ENCODE measurements around the gene UBE2Q1. TPM values are rescaled to one million over a fixed set of nuclear protein-coding genes. Genes with fewer than 3 reads are reported as not detected.

UBE2Q1 gene
- total RNA-seq, 1 experiment from 2014 or later: 32.6 TPM

DNA sequence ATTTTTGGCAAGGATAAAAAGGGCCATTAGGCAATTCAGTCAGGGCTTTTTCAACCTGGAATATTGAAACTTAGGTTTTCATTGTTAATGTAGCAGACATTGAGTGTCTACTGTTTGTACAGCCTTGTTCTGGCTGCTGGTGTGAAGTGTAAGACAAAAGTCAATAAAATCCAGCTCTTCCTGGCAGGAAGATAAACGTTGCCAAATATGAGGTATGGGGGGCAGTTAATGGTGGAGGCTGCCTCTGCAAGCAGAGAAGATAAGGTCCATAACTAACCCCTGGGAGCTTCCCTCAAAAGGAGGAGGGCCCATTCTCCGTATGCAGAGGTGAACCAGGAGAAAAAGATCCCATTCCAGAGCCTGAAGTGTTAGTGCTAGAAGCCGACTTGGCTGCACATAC, 36.8 kb downstream of the UBE2Q1 start:
- Histone ChIP-seq H3K9me3 (replicated peaks) (no peaks in the 10 kb centered on the region), H3K27me3 (0 out of 2 replicates have a peak, but pooled peaks cover 9% of the 10 kb centered on the region), H3K36me3 (no peaks in the 10 kb centered on the region), H3K27ac (no peak overlapping the region), H3K4me3 (no peak overlapping the region), H3K4me1 (no peaks in the 10 kb centered on the region)
- no peak for DNase-seq

DNA sequence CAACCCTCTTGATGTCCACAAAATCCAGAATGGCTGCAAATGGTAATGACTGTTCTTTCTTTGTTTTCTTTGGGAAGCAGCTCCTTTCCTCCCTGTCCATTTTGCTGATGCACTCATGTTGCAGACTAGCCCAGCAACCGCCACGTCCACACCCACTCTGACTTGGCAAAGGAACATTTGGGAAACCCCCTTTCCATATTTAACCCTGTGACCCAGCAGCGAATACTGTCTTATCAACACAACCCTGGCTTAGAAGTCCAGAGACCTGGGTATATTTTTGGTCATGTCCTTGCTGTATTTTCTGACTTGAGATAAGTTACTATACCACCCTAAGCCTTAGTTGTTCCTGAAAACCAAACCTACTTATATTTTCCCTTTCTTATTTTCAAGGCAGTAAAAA, 38.1 kb downstream of the UBE2Q1 start:
- Histone ChIP-seq H3K4me3 (no peak overlapping the region), H3K36me3 (no peaks in the 10 kb centered on the region), H3K4me1 (no peaks in the 10 kb centered on the region), H3K27me3 (0 out of 2 replicates have a peak, but pooled peaks cover 9% of the 10 kb centered on the region), H3K9me3 (replicated peaks) (no peaks in the 10 kb centered on the region), H3K27ac (no peak overlapping the region)
- no peak for DNase-seq

DNA sequence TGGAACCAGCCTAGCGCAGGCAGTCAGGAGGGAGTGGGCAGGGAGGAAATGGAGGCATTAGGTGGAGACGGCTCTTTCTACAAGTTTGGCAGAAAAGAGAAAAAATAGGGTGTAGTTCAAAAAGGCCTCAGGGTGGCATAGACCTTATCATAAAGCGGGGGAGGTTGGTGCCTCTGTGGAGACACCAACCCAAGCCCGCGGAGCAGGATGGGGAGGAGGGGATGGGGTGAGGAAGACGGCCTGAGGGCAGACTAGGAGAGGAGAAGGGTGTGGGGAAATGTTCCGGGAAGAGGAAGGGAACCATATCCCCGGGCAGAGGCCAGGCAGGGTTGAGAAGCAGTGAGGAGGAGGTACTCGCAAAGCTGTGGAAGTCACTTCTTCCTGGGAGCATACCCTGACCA, 38.9 kb downstream of the UBE2Q1 start:
- no peak for DNase-seq
- Histone ChIP-seq H3K9me3 (replicated peaks) (no peaks in the 10 kb centered on the region), H3K4me1 (no peaks in the 10 kb centered on the region), H3K36me3 (no peaks in the 10 kb centered on the region), H3K27ac (no peak overlapping the region), H3K27me3 (0 out of 2 replicates have a peak, but pooled peaks cover 9% of the 10 kb centered on the region), H3K4me3 (no peak overlapping the region)

DNA sequence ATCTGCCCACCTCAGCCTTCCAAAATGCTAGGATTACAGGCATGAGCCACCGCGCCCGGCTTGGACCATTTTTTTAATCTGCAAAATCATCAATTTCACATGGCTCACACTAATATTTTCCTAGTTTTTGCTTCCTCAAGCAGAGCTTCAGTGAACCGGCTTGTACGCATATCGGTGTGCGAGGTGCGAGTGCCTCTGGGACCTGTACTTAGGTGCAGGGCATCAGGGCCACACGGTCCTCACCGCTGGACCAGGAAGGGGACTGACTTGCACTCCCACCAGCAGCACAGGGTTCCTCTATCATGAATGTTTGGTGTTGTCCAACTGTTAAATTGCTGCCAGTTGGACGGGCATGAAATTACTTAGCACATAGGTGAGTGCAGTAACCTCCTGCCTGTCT, 40.8 kb downstream of the UBE2Q1 start:
- H3K27ac ChIP-seq: no peak overlapping the region
- 0 out of 2 replicates have a peak, but pooled peaks cover 9% of the 10 kb centered on the region for H3K27me3 ChIP-seq
- H3K9me3 ChIP-seq (replicated peaks): no peaks in the 10 kb centered on the region
- peaks cover 5% of the 10 kb centered on the region; the same call in 1 of the 2 replicates for H3K4me1 ChIP-seq
- DNase-seq: no peak
- H3K36me3 ChIP-seq: no peaks in the 10 kb centered on the region
- H3K4me3 ChIP-seq: no peak overlapping the region

DNA sequence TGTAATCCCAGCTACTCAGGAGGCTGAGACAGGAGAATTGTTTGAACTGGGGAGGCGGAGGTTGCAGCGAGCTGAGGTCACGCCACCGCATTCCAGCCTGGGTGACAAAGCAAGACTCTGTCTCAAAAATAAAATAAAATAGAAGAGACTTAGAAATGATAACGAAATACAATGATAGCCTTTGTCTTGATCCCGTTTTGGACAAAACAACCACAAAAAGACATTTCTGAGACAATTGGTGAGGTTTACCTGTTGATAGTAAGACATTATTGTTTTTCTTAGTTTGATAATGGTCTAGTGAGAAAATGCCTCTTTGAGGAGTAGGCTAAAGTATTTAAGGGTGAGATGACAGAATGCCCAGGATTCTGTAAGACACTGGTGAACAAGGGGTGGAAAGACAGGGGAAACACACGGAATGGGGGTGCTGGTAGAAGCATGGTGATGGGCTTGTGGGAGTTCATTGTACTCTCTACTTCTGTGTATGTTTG, 44.4 kb downstream of the UBE2Q1 start:
- Histone ChIP-seq H3K4me1 (peaks cover 5% of the 10 kb centered on the region; the same call in 1 of the 2 replicates), H3K27ac (peak overlapping the region; percentile 7; the same call in 1 of the 2 replicates), H3K4me3 (no peak overlapping the region), H3K9me3 (replicated peaks) (no peaks in the 10 kb centered on the region), H3K36me3 (no peaks in the 10 kb centered on the region), H3K27me3 (no peaks in the 10 kb centered on the region)
- DNase-seq: no peak

DNA sequence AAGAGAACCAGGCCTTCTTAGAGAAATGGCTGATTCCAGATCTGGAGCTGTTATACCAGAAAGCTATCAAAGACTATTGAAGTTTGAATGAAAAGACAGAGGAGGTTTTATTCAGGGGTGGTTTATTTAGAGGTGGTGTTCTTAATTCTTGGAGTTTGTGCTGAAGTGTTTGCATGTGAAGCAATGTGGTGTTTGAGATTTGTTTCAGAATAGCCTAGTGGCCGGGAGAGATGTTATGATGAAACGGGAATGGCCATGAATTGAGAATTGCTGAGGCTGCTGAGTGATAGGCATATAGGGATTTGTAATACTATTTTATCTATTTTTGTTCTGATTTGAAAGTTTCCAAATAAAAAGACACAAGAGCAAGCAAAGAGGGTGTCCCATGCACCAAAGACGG, 45.7 kb downstream of the UBE2Q1 start:
- H3K36me3 ChIP-seq: no peaks in the 10 kb centered on the region
- no peak for DNase-seq
- peaks cover 5% of the 10 kb centered on the region; the same call in 1 of the 2 replicates for H3K4me1 ChIP-seq
- H3K9me3 ChIP-seq (replicated peaks): no peaks in the 10 kb centered on the region
- H3K27ac ChIP-seq: no peak overlapping the region; the same call in 1 of the 2 replicates
- no peak overlapping the region for H3K4me3 ChIP-seq
- H3K27me3 ChIP-seq: no peaks in the 10 kb centered on the region

DNA sequence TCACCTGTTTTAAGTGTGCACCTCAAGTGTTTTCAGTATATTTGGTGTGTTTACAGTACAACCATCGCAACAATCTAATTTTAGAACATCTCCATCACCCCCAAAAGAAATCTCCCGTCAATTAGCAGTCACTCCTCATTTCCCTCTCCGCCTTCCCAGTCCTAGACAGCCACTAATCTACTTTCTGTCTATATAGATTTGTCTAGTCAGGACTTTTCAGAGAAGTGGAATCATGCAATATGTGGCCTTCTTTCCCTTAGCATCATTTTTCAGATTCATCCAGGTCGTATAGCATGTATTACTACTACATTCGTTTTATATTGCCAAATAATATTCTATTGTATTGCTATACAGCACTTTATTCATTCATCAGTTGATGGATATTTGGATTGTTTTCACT, 54.6 kb downstream of the UBE2Q1 start:
- no peak overlapping the region for H3K4me3 ChIP-seq
- DNase-seq: no peak
- no peak overlapping the region for H3K27ac ChIP-seq
- no peaks in the 10 kb centered on the region for H3K9me3 ChIP-seq (replicated peaks)
- H3K36me3 ChIP-seq: no peaks in the 10 kb centered on the region
- no peaks in the 10 kb centered on the region for H3K4me1 ChIP-seq
- H3K27me3 ChIP-seq: no peaks in the 10 kb centered on the region

DNA sequence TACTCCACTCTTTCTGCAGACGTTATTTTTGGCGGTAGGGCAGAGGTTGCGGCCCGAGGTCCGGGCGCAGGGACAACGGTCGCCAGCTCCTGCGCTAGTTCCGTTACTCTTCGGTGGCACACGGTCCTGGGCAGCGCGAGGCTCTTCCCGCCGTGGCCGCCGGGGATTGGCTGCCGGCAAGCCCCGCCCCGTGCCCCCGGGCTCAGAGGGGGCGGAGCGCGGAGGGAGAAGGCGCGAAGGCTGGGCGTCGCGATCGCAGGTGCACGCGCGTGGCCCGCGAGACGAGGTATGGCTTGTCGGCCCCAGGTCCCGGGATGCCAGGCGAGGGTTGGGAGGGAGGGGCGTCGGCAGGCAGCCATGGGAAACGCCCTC, 55.7 kb downstream of the UBE2Q1 start:
- H3K4me3 ChIP-seq: no peak overlapping the region
- no peaks in the 10 kb centered on the region for H3K27me3 ChIP-seq
- H3K36me3 ChIP-seq: no peaks in the 10 kb centered on the region
- no peak for DNase-seq
- no peak overlapping the region for H3K27ac ChIP-seq
- no peaks in the 10 kb centered on the region for H3K9me3 ChIP-seq (replicated peaks)
- H3K4me1 ChIP-seq: no peaks in the 10 kb centered on the region

DNA sequence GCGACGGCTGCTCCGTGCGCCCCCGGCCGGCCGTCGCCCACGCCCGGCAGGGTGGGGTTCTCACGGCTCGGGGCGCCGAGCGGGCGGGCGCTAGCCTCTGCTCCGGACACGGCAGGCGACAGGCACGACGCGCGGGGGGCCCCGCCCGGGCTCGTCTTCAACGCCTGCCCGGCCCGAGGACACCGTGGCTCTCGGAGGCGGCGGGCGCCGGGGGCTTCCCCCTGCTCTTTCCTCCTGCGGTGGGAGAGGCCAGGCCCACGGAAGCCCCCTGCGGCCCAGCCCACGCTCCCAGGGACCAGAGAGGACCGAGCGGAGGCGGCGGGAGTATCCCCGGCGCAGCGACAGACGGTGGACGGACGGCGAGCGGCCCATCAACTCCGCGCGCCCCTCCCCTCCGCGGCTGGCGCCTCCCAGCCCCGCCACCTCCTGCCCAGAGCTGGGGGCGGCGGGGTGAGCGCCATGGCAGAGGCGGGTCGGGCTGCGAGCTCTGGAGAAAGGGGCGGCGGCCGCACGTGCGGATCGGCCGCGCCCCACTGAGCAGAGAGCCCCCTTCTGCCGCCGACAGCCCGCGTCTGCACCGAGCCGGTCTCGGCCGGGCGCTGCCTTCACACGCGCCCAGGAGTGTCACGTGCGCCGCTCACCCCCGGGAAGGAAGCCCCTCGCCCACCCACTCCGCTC, 56.3 kb downstream of the UBE2Q1 start, which contains the start of the genes SHE and TDRD10:
TSS of gene SHE (minus strand) at position 347 of the 678 bp plus-strand sequence. CDS start 386 bp downstream, outside the sequence.
TSS of gene TDRD10 (plus strand) at position 154 of the 678 bp plus-strand sequence. CDS start 4,685 bp downstream, outside the sequence.
- H3K27ac ChIP-seq: no peak within 1 kb of the TSS
- no peaks in the 10 kb centered on the region for H3K4me1 ChIP-seq
- no peaks in the 10 kb centered on the region for H3K9me3 ChIP-seq (replicated peaks)
- no peak for DNase-seq
- no peaks in the 10 kb centered on the region for H3K36me3 ChIP-seq
- H3K4me3 ChIP-seq: no peak within 1 kb of the TSS
- H3K27me3 ChIP-seq: no peaks in the 10 kb centered on the region

DNA sequence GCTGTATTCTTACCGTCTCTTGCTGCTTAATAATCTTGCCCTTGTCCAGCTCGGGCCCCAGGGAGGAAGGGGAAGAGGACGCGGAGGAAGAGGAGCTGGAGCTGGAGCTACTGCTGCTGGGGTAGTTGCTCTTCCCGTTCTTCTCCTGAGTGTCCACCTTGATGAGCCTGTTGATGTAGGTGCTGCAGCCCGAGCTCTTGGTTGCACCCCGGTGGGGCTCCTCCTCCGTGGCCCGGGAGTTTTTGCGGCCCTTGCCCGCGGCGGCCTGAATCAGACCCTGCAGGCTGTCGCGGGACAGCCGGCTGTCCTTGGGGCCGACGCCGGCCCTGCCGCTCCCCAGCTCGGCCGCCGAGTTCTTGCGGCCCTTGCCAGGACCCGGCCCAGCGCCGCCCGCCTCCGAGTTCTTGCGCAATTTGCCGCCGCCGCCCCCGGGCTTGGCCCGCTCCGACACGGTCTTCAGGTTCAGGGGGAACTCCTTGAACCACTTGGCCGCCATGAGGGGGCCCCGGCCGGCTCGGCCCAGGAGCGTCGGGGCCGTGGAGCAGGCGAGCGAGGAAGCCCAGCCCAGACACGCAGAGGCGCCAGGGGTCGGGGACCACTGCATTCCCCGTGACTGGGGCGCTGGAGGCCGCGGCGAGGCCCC, 56.9 kb downstream of the UBE2Q1 start:
- no peak overlapping the region for H3K27ac ChIP-seq
- H3K4me3 ChIP-seq: no peak overlapping the region
- H3K9me3 ChIP-seq (replicated peaks): no peaks in the 10 kb centered on the region
- H3K4me1 ChIP-seq: no peaks in the 10 kb centered on the region
- no peak for DNase-seq
- no peaks in the 10 kb centered on the region for H3K36me3 ChIP-seq
- H3K27me3 ChIP-seq: no peaks in the 10 kb centered on the region

DNA sequence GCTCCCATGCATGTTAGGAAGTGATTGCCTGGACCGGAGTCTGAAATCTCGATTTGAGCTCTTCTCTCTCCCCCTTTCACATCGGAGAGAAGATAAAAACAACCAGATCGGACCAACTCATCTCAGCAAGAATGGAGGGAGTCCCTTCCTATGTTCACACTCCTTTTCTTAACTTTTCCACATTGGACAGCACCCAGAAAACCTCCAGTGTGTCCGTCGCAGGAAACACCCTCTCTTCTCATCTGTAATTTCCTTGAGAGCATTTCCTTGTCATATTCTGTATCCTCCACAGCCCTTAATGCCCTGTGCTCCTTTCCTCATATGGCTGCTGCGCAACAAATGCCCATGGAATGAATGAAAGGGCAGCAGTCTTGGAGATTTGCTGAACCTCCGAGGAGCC, 57.9 kb downstream of the UBE2Q1 start:
- H3K36me3 ChIP-seq: no peaks in the 10 kb centered on the region
- H3K27ac ChIP-seq: no peak overlapping the region
- H3K4me3 ChIP-seq: no peak overlapping the region
- peaks cover 8% of the 10 kb centered on the region; the same call in 1 of the 2 replicates for H3K27me3 ChIP-seq
- DNase-seq: no peak
- no peaks in the 10 kb centered on the region for H3K4me1 ChIP-seq
- no peaks in the 10 kb centered on the region for H3K9me3 ChIP-seq (replicated peaks)

DNA sequence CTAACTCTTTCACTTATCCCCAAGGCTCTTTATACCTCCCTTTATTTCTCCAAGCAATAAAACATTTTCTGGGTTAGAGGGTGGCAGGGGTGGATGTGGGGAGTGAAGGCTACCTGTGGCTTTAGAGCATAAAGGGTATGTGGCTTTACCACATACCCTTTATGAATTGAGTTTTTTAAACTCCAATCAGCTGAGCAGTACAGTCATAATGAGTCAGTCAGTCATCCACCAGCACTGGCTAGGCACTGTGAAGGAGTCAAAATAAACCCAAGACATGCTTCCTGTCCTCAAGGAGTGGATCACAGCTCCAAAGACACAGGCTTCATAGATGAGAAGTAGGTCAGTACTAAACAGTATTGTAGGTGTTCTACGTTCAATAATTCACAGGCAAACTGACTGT, 59.0 kb downstream of the UBE2Q1 start:
- no peaks in the 10 kb centered on the region for H3K9me3 ChIP-seq (replicated peaks)
- H3K27ac ChIP-seq: no peak overlapping the region
- H3K27me3 ChIP-seq: peaks cover 8% of the 10 kb centered on the region; the same call in 1 of the 2 replicates
- no peaks in the 10 kb centered on the region for H3K4me1 ChIP-seq
- H3K36me3 ChIP-seq: no peaks in the 10 kb centered on the region
- H3K4me3 ChIP-seq: no peak overlapping the region
- no peak for DNase-seq

Measured in SJCRH30 (cell line).